Measurements from ENCODE around the gene IGSF9B.

IGSF9B gene

GRCh38 chr11:133898770-133899115 lies 58.0 kb downstream of the IGSF9B start:
- H3K27me3 ChIP-seq (replicated peaks; ENCODE audit: control insufficient read depth, insufficient read depth, low read length), result no peaks in the 10 kb centered on the region
- TF ChIP-seq CTCF (IDR thresholded peaks at IDR 0.05; ENCODE audit: insufficient read depth, low read length, poor library complexity, severe bottlenecking), result no peak
- H3K36me3 ChIP-seq (ENCODE audit: control insufficient read depth, insufficient read depth, low read length), result no peaks in the 10 kb centered on the region
- no peak overlapping the region for H3K4me3 ChIP-seq (replicated peaks; ENCODE audit: low read depth, low read length)
- DNase-seq (ENCODE audit: extremely low read depth, insufficient read length), result no peak

- H3K4me3 ChIP-seq (replicated peaks; ENCODE audit: low read depth, low read length), result no peak overlapping the region
- DNase-seq (ENCODE audit: extremely low read depth, insufficient read length), result peak; percentile 56
- no peaks in the 10 kb centered on the region for H3K36me3 ChIP-seq (ENCODE audit: control insufficient read depth, insufficient read depth, low read length)
- H3K27me3 ChIP-seq (replicated peaks; ENCODE audit: control insufficient read depth, insufficient read depth, low read length), result no peaks in the 10 kb centered on the region
- peak; percentile 50 for TF ChIP-seq CTCF (IDR thresholded peaks at IDR 0.05; ENCODE audit: insufficient read depth, low read length, poor library complexity, severe bottlenecking)
Measured at GRCh38 chr11:133898031-133898769, 58.6 kb downstream of the IGSF9B start.

GRCh38 chr11:133897331-133897650 lies 59.5 kb downstream of the IGSF9B start:
- TF ChIP-seq CTCF (IDR thresholded peaks at IDR 0.05; ENCODE audit: insufficient read depth, low read length, poor library complexity, severe bottlenecking), result no peak
- no peak for DNase-seq (ENCODE audit: extremely low read depth, insufficient read length)
- H3K36me3 ChIP-seq (ENCODE audit: control insufficient read depth, insufficient read depth, low read length), result no peaks in the 10 kb centered on the region
- H3K27me3 ChIP-seq (replicated peaks; ENCODE audit: control insufficient read depth, insufficient read depth, low read length), result no peaks in the 10 kb centered on the region
- H3K4me3 ChIP-seq (replicated peaks; ENCODE audit: low read depth, low read length), result no peak overlapping the region

- TF ChIP-seq CTCF (IDR thresholded peaks at IDR 0.05; ENCODE audit: insufficient read depth, low read length, poor library complexity, severe bottlenecking), result no peak
- Histone ChIP-seq H3K27me3 (replicated peaks; ENCODE audit: control insufficient read depth, insufficient read depth, low read length) (no peaks in the 10 kb centered on the region), H3K36me3 (ENCODE audit: control insufficient read depth, insufficient read depth, low read length) (no peaks in the 10 kb centered on the region), H3K4me3 (replicated peaks; ENCODE audit: low read depth, low read length) (no peak overlapping the region)
- no peak for DNase-seq (ENCODE audit: extremely low read depth, insufficient read length)
Measured at GRCh38 chr11:133896642-133897330, 60.0 kb downstream of the IGSF9B start.

GRCh38 chr11:133896028-133896427 lies 60.7 kb downstream of the IGSF9B start:
- no peak for TF ChIP-seq CTCF (IDR thresholded peaks at IDR 0.05; ENCODE audit: insufficient read depth, low read length, poor library complexity, severe bottlenecking)
- no peaks in the 10 kb centered on the region for H3K36me3 ChIP-seq (ENCODE audit: control insufficient read depth, insufficient read depth, low read length)
- no peak overlapping the region for H3K4me3 ChIP-seq (replicated peaks; ENCODE audit: low read depth, low read length)
- no peak for DNase-seq (ENCODE audit: extremely low read depth, insufficient read length)
- H3K27me3 ChIP-seq (replicated peaks; ENCODE audit: control insufficient read depth, insufficient read depth, low read length), result no peaks in the 10 kb centered on the region
